H1 (cell line): ENCODE measurements around the gene BTN1A1. TPM values are rescaled to one million over a fixed set of nuclear protein-coding genes. Genes with fewer than 3 reads are reported as not detected.
A peak's percentile ranks its signal among the peaks of the same experiment; 100 is the strongest.

Experiments used
- CTCF ChIA-PET: fragments of 300-600 bp; sonication (Branson Sonifier 250); formaldehyde crosslinking; loops from one replicate; lab custom pipeline; 2021; ENCODE audit not compliant: partially characterized antibody; lab: Charles Lee
- POLR2A ChIA-PET: fragments of 300-600 bp; sonication (Branson Sonifier 250); formaldehyde crosslinking; loops from one replicate; lab custom pipeline; 2021; ENCODE audit warnings: inconsistent platforms; ENCODE audit not compliant: partially characterized antibody; lab: Charles Lee
- DNase-seq, 2 experiments: peaks; one replicate each; pipeline versions ENCODE4 v3.0.0 to v3.0.0-alpha.2; 2010 to 2022; ENCODE audit warnings: low spot score in 2 of 2, low read depth in 1 of 2, mixed read lengths in 1 of 2
- FAIRE-seq: peaks from 2 replicates; lab custom pipeline; 2011; peaks lifted over from hg19 to GRCh38; lab: Jason Lieb, UNC
- H2AFZ ChIP-seq: 2 replicates; pipeline ENCODE4 v1.8.1; 2012; ENCODE audit warnings: low read length, inconsistent platforms
- H2AK5ac ChIP-seq: 2 replicates; pipeline ENCODE4 v1.6.1; 2013; ENCODE audit warnings: low read depth, low read length
- H2BK120ac ChIP-seq: replicated peaks from 2 replicates; pipeline ENCODE3; 2013; ENCODE audit warnings: low read depth, low read length, inconsistent platforms
- H2BK12ac ChIP-seq: 2 replicates; pipeline ENCODE4 v1.6.1; 2013; ENCODE audit warnings: low read depth, low read length
- H2BK15ac ChIP-seq: 2 replicates; pipeline ENCODE4 v1.6.1; 2013; ENCODE audit warnings: low read length
- H2BK20ac ChIP-seq: 2 replicates; pipeline ENCODE4 v1.6.1; 2013; ENCODE audit warnings: low read length
- H2BK5ac ChIP-seq: 2 replicates; pipeline ENCODE4 v1.6.1; 2013; ENCODE audit warnings: low read depth, low read length
- H3K14ac ChIP-seq: 2 replicates; pipeline ENCODE4 v1.6.1; 2013; ENCODE audit warnings: inconsistent platforms; ENCODE audit not compliant: insufficient read length
- H3K18ac ChIP-seq: 2 replicates; pipeline ENCODE4 v1.6.1; 2013; ENCODE audit warnings: low read length; ENCODE audit errors: extremely low read depth
- H3K23ac ChIP-seq: 2 replicates; pipeline ENCODE4 v1.6.1; 2013; ENCODE audit warnings: inconsistent platforms; ENCODE audit not compliant: insufficient read length
- H3K23me2 ChIP-seq: 2 replicates; pipeline ENCODE4 v1.6.1; 2013; ENCODE audit warnings: low read depth, low read length
- H3K27ac ChIP-seq: 2 replicates; pipeline ENCODE4 v1.6.1; 2011; ENCODE audit warnings: low read depth, low read length, inconsistent platforms
- H3K27me3 ChIP-seq, 4 experiments: replicated peaks in 1 of 4; 1 replicate in 1 of 4; 2 replicates in 3 of 4; pipeline versions ENCODE4 v1.6.1 to v1.8.1; 2011 to 2013; ENCODE audit warnings: low read length in 3 of 4, mild to moderate bottlenecking in 3 of 4, inconsistent platforms in 2 of 4, mixed read lengths in 2 of 4, moderate library complexity in 1 of 4; ENCODE audit not compliant: control insufficient read depth in 3 of 4, insufficient read depth in 3 of 4; ENCODE audit errors: extremely low read depth in 1 of 4
- H3K36me3 ChIP-seq, 4 experiments: 2 replicates each; pipeline versions ENCODE4 v1.6.1 to v1.8.1; 2011 to 2013; ENCODE audit warnings: mild to moderate bottlenecking in 4 of 4, low read length in 3 of 4, moderate library complexity in 2 of 4, control low read depth in 1 of 4, inconsistent platforms in 1 of 4; ENCODE audit not compliant: insufficient read depth in 4 of 4, control insufficient read depth in 2 of 4
- H3K4ac ChIP-seq: replicated peaks from 2 replicates; pipeline ENCODE3; 2013; ENCODE audit warnings: low read length, low read depth, mixed read lengths, inconsistent platforms; ENCODE audit not compliant: insufficient read length
- H3K4me1 ChIP-seq, 4 experiments: replicated peaks in 1 of 4; 1 replicate in 1 of 4; 2 replicates in 3 of 4; pipeline versions ENCODE4 v1.6.1 to v1.8.1; 2011 to 2013; ENCODE audit warnings: low read length in 3 of 4, inconsistent platforms in 2 of 4, mixed read lengths in 1 of 4; ENCODE audit not compliant: insufficient read depth in 4 of 4, control insufficient read depth in 3 of 4
- H3K4me2 ChIP-seq, 2 experiments: 2 replicates each; pipeline versions ENCODE4 v1.6.1 to v1.8.1; 2011 to 2013; ENCODE audit warnings: low read depth in 2 of 2, low read length in 2 of 2, control low read depth in 1 of 2, inconsistent platforms in 1 of 2, mild to moderate bottlenecking in 1 of 2; ENCODE audit not compliant: insufficient read depth in 1 of 2
- H3K4me3 ChIP-seq, 4 experiments: fragments of 200-600, 300-600 bp in 1 of 4; sonication (generic), shearing (Covaris generic), sonication (Bioruptor Twin) in 1 of 4; 2 replicates each; pipeline versions ENCODE4 v1.5.1 to v1.8.1; 2011 to 2016; ENCODE audit warnings: low read length in 4 of 4, low read depth in 3 of 4, control low read depth in 2 of 4, inconsistent platforms in 2 of 4, mild to moderate bottlenecking in 2 of 4, mixed read lengths in 1 of 4, moderate library complexity in 1 of 4; ENCODE audit not compliant: insufficient read depth in 2 of 4; ENCODE audit errors: extremely low read depth in 1 of 4
- H3K56ac ChIP-seq: replicated peaks from 2 replicates; pipeline ENCODE3; 2013; ENCODE audit warnings: low read depth, mild to moderate bottlenecking, mixed read lengths, low read length, inconsistent platforms; ENCODE audit not compliant: insufficient read length
- H3K79me1 ChIP-seq: 2 replicates; pipeline ENCODE4 v1.6.1; 2013; ENCODE audit warnings: low read depth, low read length, control low read depth
- H3K79me2 ChIP-seq, 2 experiments: 2 replicates each; pipeline versions ENCODE4 v1.6.1 to v1.8.1; 2012 to 2013; ENCODE audit warnings: low read length in 2 of 2, mild to moderate bottlenecking in 2 of 2, inconsistent platforms in 1 of 2; ENCODE audit not compliant: insufficient read depth in 2 of 2, control insufficient read depth in 1 of 2
- H3K9ac ChIP-seq, 4 experiments: replicated peaks in 1 of 4; 1 replicate in 1 of 4; 2 replicates in 3 of 4; pipeline versions ENCODE4 v1.6.1 to v1.8.1; 2011 to 2013; ENCODE audit warnings: low read depth in 3 of 4, low read length in 3 of 4, control low read depth in 2 of 4, mild to moderate bottlenecking in 2 of 4, moderate library complexity in 2 of 4, inconsistent platforms in 1 of 4; ENCODE audit errors: extremely low read depth in 1 of 4
- H3K9me3 ChIP-seq, 2 experiments: 2 replicates each; pipeline versions ENCODE4 v1.6.1 to v1.8.1; 2012 to 2013; ENCODE audit warnings: mild to moderate bottlenecking in 2 of 2, moderate library complexity in 2 of 2, control low read depth in 1 of 2, inconsistent platforms in 1 of 2, low read depth in 1 of 2, low read length in 1 of 2, mixed read lengths in 1 of 2; ENCODE audit not compliant: insufficient read depth in 2 of 2
- H4K20me1 ChIP-seq, 2 experiments: replicated peaks in 1 of 2; 2 replicates each; pipeline versions ENCODE3 to v1.8.1; 2011 to 2013; ENCODE audit warnings: inconsistent platforms in 2 of 2, low read length in 2 of 2, mild to moderate bottlenecking in 1 of 2; ENCODE audit not compliant: insufficient read depth in 2 of 2, control insufficient read depth in 1 of 2
- H4K5ac ChIP-seq: 2 replicates; pipeline ENCODE4 v1.6.1; 2013; ENCODE audit warnings: low read length, low read depth, mixed read lengths, inconsistent platforms; ENCODE audit not compliant: insufficient read length
- H4K8ac ChIP-seq: 2 replicates; pipeline ENCODE4 v1.8.0; 2013; ENCODE audit warnings: mild to moderate bottlenecking, moderate library complexity, low read length, inconsistent platforms; ENCODE audit not compliant: insufficient read depth; ENCODE audit errors: extremely low read depth
- H4K91ac ChIP-seq: replicated peaks from 2 replicates; pipeline ENCODE3; 2013; ENCODE audit warnings: low read length, mixed read lengths, inconsistent platforms; ENCODE audit not compliant: insufficient read length
- CBX5 ChIP-seq: fragments of 300-800, 300-1000 bp; sonication (generic); IDR thresholded peaks from 2 replicates; pipeline ENCODE4 v1.7.1; 2016; ENCODE audit warnings: antibody characterized with exemption, low read length, low read depth
- CREB1 ChIP-seq: IDR thresholded peaks from 2 replicates; pipeline ENCODE4 v1.6.1; 2012; ENCODE audit warnings: inconsistent platforms
- GTF2F1 ChIP-seq: IDR thresholded peaks from 2 replicates; pipeline ENCODE4 v1.6.1; 2012; ENCODE audit warnings: low read depth, low read length, improper control_type of control experiment, borderline replicate concordance
- KDM1A ChIP-seq: fragments of 200-600, 300-600 bp; sonication (generic); IDR thresholded peaks from 2 replicates; pipeline ENCODE4 v1.7.1; 2016; ENCODE audit warnings: mild to moderate bottlenecking, low read length, borderline replicate concordance
- KDM4A ChIP-seq: IDR thresholded peaks from one replicate; pipeline ENCODE4 v1.7.1; 2012; ENCODE audit warnings: low read depth, mild to moderate bottlenecking, moderate library complexity, low read length, inconsistent platforms; ENCODE audit not compliant: severe bottlenecking
- RXRA ChIP-seq: IDR thresholded peaks from 2 replicates; pipeline ENCODE4 v1.6.1; 2011; ENCODE audit warnings: low read depth, mild to moderate bottlenecking, low read length, moderate library complexity; ENCODE audit not compliant: insufficient read depth
- SIN3A ChIP-seq, 2 experiments: IDR thresholded peaks in 1 of 2; conservative IDR thresholded peaks in 1 of 2; 2 replicates each; pipeline ENCODE4 v1.6.1; 2011 to 2012; ENCODE audit warnings: low read length in 2 of 2, improper control_type of control experiment in 1 of 2, low read depth in 1 of 2, mild to moderate bottlenecking in 1 of 2
- WGBS, 2 experiments: shearing (Covaris generic) in 1 of 2; methylation state at CpG; one replicate each; pipeline versions ENCODE4 v1.1.6 to v1.1.7; 2013 to 2015; ENCODE audit warnings: low lambda C conversion rate in 2 of 2, mixed read lengths in 2 of 2, inconsistent platforms in 1 of 2, low coverage in 1 of 2, missing lambda C conversion rate in 1 of 2; ENCODE audit not compliant: insufficient replicate concordance in 2 of 2, insufficient coverage in 1 of 2, insufficient read length in 1 of 2; ENCODE audit errors: extremely low coverage in 1 of 2, missing lambda C conversion rate in 1 of 2; 5-methylcytosine and 5-hydroxymethylcytosine counted together
- polyA plus RNA-seq, 7 experiments: library from polyadenylated mRNA; depleted of rRNA in 3 of 7; stranded (reverse) in 5 of 7; unstranded in 2 of 7; fragments of >200 nt in 5 of 7; fragments of 200-250 nt in 2 of 7; gene quantifications; 1 replicate in 5 of 7; 2 replicates in 1 of 7; 4 replicates in 1 of 7; pipeline versions ENCODE4 v1.2.1 to v1.2.3, GENCODE V29; 2011 to 2013; ENCODE audit warnings: missing spikeins in 2 of 7, mixed read lengths in 2 of 7
- total RNA-seq: library from RNA; stranded (reverse); fragmentation: NEBNext Ultra II Directional; extraction: Animal tissue kit (Norgen Biotek cat#: 25700); gene quantifications from 2 replicates; pipeline ENCODE4 v1.2.1, GENCODE V29; 2021
- TF ChIP-seq, protein P1 (sequence below), 3 experiments: IDR thresholded peaks; 1 replicate in 2 of 3; 2 replicates in 1 of 3; pipeline versions ENCODE4 v1.5.1 to v1.6.1; 2011; ENCODE audit warnings: low read length in 3 of 3, mild to moderate bottlenecking in 3 of 3, inconsistent platforms in 2 of 3, low read depth in 1 of 3, moderate library complexity in 1 of 3; ENCODE audit not compliant: insufficient read depth in 1 of 3; ENCODE audit errors: control extremely low read depth in 1 of 3

The BTN1A1 gene
- total and polyA plus RNA-seq, 2 of the 8 experiments (the other 6 are each of a cell fraction or from before 2014, with no cell fraction given), result 0.28 to 0.35 TPM

DNA sequence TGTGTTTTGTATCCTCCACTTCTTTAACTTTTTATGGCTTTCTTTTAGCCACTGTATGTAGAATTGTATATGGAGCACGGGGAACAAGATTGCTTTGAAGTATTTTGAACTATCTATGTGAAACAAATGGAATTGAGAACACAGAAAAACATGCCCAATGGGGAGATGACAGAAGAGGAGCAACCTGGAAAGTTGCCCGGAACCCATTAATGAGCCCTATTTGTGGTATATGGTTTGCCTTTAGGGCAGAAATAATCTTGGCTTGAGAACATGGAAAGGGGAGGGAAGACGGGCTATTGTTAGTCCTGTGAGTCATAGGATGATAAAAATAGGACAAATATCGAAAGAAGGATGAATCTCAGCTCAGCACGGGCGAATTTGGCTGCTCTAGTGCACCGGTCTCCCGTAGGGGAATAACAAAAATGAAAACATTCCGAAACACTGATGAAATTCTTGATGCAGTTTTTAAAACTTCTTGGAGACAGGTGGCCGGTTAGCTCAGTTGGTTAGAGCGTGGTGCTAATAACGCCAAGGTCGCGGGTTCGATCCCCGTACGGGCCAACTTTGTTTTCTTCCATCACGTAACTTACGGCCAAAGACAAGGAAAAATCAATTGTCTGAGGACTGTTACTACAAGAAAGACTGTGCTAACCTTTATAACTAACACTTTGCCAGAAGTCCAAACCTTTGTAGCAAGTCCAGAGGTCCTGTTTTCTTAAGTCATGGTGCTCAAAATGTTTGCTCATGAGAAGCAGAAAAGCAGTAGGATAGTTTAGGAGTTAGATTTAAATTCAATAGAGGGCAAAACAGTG lies 53.7 kb downstream of the BTN1A1 start:
- peak overlapping the region; percentile 80 to 86 for H3K4me2 ChIP-seq
- H2AFZ ChIP-seq, result peak overlapping the region; percentile 86; the same call in 1 of the 2 replicates
- CTCF ChIA-PET, result interaction anchor here (0.8 to 1.4 kb wide), 4 partner anchors 14 to 225 kb away, joined by 3 read pairs; no protein-coding TSS in a partner anchor
- H4K20me1 ChIP-seq, result no peaks in the 10 kb centered on the region
- no peak overlapping the region for H4K8ac ChIP-seq
- no peak overlapping the region for H3K14ac ChIP-seq
- no peaks in the 10 kb centered on the region for H3K9me3 ChIP-seq
- H3K79me1 ChIP-seq, result no peaks in the 10 kb centered on the region
- 1% methylated on average over 19 of the region's 19 CpGs; no CpG with 5 or more reads in 1 of the 2 experiments for WGBS, 2 experiments
- POLR2A ChIA-PET, result interaction anchor here (1.4 to 5.0 kb wide), 2 partner anchors 10 to 17 kb away, joined by 3 to 25 read pairs; partner anchors contain the start of gene HMGN4
- no peak overlapping the region for H3K4ac ChIP-seq
- H3K23ac ChIP-seq, result no peak overlapping the region
- no peak overlapping the region for H2BK12ac ChIP-seq
- no peak overlapping the region for H2AK5ac ChIP-seq
- H2BK15ac ChIP-seq, result no peak overlapping the region
- peak in 1 of 2 experiments; percentile 92 for DNase-seq
- H4K91ac ChIP-seq, result no peak overlapping the region
- no peak overlapping the region for H3K18ac ChIP-seq
- no peak overlapping the region for H3K27ac ChIP-seq
- no peaks in the 10 kb centered on the region for H3K27me3 ChIP-seq
- no peaks in the 10 kb centered on the region for H3K36me3 ChIP-seq
- no peak overlapping the region for H2BK5ac ChIP-seq
- H3K9ac ChIP-seq, result peak overlapping the region in 3 of 4 experiments; percentile 14 to 64 (median 41); a peak in 5 of 7 replicates
- H2BK120ac ChIP-seq, result no peak overlapping the region
- peak; percentile 55 for FAIRE-seq
- peak overlapping the region; percentile 77 to 96 (median 80) for H3K4me3 ChIP-seq
- no peak overlapping the region for H4K5ac ChIP-seq
- H3K56ac ChIP-seq, result no peak overlapping the region
- H3K79me2 ChIP-seq, result no peaks in the 10 kb centered on the region
- H3K4me1 ChIP-seq, result no peaks in the 10 kb centered on the region; a peak in 2 of 7 replicates
- H2BK20ac ChIP-seq, result no peak overlapping the region
- H3K23me2 ChIP-seq, result peaks cover 17% of the 10 kb centered on the region
- TF ChIP-seq RXRA (no peak), SIN3A (conservative IDR thresholded peaks at IDR 0.05 in 1 of 2, IDR thresholded peaks at IDR 0.05 in 1 of 2; ENCODE audit: low read depth in 1 of 2, low read length in 2 of 2) (peak; percentile 28 to 69; a peak in 2 of 4 replicates), KDM4A (no peak), CREB1 (0 out of 2 replicates have a peak, but pooled peaks have one; percentile 39), CBX5 (no peak), KDM1A (0 out of 2 replicates have a peak, but pooled peaks have one; percentile 3), GTF2F1 (no peak)
- TF ChIP-seq, protein P1, sequence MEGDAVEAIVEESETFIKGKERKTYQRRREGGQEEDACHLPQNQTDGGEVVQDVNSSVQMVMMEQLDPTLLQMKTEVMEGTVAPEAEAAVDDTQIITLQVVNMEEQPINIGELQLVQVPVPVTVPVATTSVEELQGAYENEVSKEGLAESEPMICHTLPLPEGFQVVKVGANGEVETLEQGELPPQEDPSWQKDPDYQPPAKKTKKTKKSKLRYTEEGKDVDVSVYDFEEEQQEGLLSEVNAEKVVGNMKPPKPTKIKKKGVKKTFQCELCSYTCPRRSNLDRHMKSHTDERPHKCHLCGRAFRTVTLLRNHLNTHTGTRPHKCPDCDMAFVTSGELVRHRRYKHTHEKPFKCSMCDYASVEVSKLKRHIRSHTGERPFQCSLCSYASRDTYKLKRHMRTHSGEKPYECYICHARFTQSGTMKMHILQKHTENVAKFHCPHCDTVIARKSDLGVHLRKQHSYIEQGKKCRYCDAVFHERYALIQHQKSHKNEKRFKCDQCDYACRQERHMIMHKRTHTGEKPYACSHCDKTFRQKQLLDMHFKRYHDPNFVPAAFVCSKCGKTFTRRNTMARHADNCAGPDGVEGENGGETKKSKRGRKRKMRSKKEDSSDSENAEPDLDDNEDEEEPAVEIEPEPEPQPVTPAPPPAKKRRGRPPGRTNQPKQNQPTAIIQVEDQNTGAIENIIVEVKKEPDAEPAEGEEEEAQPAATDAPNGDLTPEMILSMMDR (IDR thresholded peaks at IDR 0.05; ENCODE audit: control extremely low read depth in 1 of 3, insufficient read depth in 1 of 3, low read depth in 1 of 3, low read length in 3 of 3), result no peak
